Cardiac fibroblast (primary cell): ENCODE results near the gene TMEM232.
"Not testable (repeated sequence)": the region's sequence is repeated elsewhere in the genome, so short reads cannot be mapped to it uniquely, and the experiment has no call there.

Experiments
- DNase-seq, 2 donors: peaks; one replicate each; pipeline versions ENCODE4 v3.0.0 to v3.0.0-alpha.2; 2010; ENCODE audit warnings: low read depth in 2 of 2
- H3K4me3 ChIP-seq, 2 donors: replicated peaks in 1 of 2; 1 replicate in 1 of 2; 2 replicates in 1 of 2; pipeline ENCODE4 v1.5.1; 2011; ENCODE audit warnings: low read depth in 2 of 2, low read length in 2 of 2, mild to moderate bottlenecking in 2 of 2, moderate library complexity in 1 of 2
- CTCF ChIP-seq: IDR thresholded peaks from one replicate; pipeline ENCODE4 v1.5.1; 2011; ENCODE audit warnings: low read depth, mild to moderate bottlenecking, low read length, inconsistent platforms

Gene TMEM232

DNA sequence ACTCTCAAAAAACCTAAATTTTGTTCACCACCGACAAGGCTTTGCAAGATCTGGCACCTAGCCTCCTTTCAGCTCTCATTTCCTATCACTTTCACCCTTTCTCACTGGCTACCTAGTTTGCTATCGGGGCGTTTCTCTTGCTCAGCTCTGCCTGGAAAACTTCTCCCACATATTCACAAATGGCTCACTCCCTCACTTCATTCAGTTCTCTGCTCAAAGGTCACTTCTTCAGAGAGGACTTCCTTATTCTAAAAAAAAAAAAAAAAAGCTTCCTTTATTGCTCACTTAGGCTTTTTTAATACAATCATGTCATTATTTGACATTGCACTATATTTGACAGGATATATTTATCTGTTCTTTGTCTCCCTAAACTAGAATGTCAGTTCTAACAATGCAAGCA is 10.3 kb upstream of the TMEM232 start:
- TF ChIP-seq CTCF = no peak
- no peak for DNase-seq
- no peak overlapping the region for H3K4me3 ChIP-seq

DNA sequence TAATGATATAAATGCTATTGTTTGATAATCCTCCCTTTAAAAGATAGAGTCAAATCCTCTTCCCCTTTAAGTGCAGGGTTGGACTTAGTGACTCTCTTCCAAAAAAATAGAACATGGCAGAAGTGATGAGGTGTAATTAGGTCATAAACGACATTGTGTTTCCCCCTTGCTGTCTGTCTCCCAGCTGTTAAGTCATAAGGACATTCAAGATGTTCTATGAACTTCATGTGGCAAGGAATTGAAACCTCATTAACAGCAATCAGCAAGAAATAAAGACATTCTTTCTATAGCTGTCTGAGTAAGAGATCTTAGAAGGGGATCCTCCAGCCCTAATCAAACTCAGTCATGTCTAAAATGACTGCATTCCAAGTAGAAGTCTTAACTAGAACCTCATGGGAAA is 9.1 kb upstream of the TMEM232 start:
- DNase-seq = no peak
- TF ChIP-seq CTCF = no peak
- no peak overlapping the region for H3K4me3 ChIP-seq

DNA sequence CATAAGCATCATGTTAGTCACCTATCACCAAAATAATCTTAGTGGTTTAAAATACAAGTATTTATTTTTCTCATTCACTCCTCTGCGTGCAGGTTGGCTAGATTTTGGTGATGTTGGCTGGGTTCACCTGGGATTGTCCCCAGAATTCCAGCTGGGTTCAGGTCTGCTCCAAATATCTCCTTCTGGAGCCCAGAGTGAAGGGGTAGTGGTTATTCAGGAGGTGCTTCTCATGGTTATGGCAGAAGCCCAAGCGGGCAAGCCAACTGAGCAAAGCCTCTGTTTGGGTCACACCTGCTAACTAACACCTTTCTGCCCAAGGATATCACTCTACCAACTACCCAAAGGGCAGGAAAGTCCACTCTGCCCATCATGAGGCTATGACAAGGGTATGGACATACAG is 7.6 kb upstream of the TMEM232 start:
- no peak for DNase-seq
- no peak overlapping the region for H3K4me3 ChIP-seq
- TF ChIP-seq CTCF = no peak

DNA sequence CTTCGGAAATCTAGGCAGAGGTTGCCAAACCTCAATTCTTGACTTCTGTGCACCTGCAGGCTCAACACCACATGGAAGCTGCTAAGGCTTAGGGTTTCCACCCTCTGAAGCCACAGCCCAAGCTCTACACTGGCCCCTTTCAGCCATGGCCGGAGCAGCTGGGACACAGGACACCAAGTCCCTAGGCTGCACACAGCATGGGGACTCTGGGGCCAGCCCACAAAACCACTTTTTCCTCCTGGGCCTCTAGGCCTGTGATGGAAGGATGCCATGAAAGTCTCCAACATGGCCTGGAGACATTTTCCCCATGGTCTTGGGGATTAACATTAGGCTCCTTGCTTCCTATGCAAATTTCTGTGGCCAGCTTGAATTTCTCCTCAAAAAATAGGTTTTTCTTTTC is 5.0 kb upstream of the TMEM232 start:
- DNase-seq, H3K4me3 ChIP-seq: not testable (repeated sequence)

GRCh38 chr5:110727025-110727314 is 499 bp upstream of the TMEM232 start:
- no peak for DNase-seq
- peak overlapping the region in 1 of 2 donors; percentile 41 for H3K4me3 ChIP-seq
- TF ChIP-seq CTCF = no peak

DNA sequence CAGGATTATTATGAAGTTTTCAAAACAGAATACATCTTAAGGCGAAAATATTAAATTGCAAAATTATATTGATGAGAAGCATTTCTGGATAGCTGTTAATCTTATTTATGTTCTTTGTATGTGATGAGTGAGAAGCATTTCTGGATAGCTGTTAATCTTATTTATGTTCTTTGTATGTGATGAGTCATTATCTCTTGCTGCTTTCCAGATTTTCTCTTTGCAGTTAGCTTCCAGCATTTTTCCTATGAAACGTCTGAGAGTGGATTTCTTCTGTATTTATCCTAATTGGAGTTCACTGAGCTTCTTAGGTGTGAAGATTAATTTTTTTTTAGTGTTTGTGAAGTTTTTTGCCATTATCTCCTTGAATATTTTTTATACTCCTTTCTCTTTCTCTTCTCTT is 8.2 kb downstream of the TMEM232 start:
- no peak for DNase-seq
- H3K4me3 ChIP-seq = no peak overlapping the region
- no peak for TF ChIP-seq CTCF

DNA sequence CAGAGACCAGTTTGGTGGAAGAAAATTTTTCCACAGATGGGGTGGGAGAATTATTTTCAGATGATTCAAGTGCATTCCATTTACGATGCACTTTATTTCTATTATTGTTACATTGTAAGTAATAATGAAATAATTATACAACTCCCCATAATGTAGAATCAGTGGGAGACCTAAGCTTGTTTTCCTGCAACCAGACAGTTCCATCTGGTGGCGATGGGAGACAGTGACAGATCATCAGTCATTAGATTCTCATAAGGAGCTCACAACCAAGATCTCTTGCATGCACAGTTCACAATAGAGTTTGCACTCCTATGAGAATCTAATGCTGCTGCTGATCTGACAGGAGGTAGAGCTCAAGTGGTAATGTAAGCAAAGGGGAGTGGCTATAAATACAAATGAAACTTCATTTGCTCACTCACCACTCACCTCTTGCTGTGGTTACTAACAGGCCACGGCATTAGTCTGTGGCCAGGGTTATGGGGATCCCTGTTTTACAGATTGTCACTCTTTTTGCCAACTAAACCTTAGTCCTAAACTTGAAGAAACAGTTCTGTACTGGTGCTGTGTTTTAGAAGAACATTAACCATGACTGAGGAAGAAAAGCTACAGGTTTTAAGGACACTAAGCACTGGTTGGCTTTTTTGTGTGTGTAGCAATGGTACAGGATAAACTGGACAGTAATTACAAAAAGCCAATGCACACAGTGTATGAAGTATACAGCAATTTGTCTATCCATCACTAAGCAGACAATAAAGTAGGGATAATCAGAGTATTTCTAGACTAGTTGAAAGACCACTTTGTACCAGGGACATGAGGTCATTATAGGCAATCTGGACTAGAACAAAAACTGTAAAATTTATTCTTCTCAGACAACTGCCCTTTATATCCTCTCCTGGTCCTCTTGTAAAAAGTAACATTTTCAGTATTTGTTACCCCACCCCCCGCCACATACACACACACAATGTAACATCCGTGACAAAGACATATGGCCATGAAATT is 9.9 kb downstream of the TMEM232 start:
- peak in 1 of 2 donors; percentile 19 for DNase-seq
- no peak for TF ChIP-seq CTCF
- H3K4me3 ChIP-seq = no peak overlapping the region
